HepG2 (cell line): ENCODE data around the gene SNX3. TPM values are rescaled to one million over a fixed set of nuclear protein-coding genes. Genes with fewer than 3 reads are reported as not detected.

ENCODE experiments used
- ATAC-seq: fragments of 200-7000 bp; cut with Tn5 transposase; 3 replicates; pipeline ENCODE4 v1.9.1; 2020; ENCODE audit warnings: mild to moderate bottlenecking, moderate library complexity
- BruUV-seq: library from RNA; stranded (reverse); fragments of 400-500 nt; replicated peaks from 2 replicates; lab custom pipeline; 2021; lab: Mats Ljungman, UMichigan
- CTCF ChIA-PET: fragments of 300-600 bp; formaldehyde crosslinking; extraction: SDS; loops from one replicate; lab custom pipeline; 2021; ENCODE audit warnings: low total read pairs, inconsistent platforms, low intra/inter-chr PET ratio; lab: Yijun Ruan, JAX
- POLR2A ChIA-PET: fragments of 350-600 bp; sonication (Branson Sonifier 250); formaldehyde crosslinking; loops from one replicate; lab custom pipeline; 2020; ENCODE audit warnings: antibody characterized with exemption, inconsistent platforms; lab: Yijun Ruan, JAX
- DNase-seq: peaks from one replicate; pipeline ENCODE4 v3.0.0-alpha.2; 2015; ENCODE audit warnings: low spot score
- FAIRE-seq: peaks from 3 replicates; lab custom pipeline; 2011; peaks lifted over from hg19 to GRCh38; lab: Jason Lieb, UNC
- H2AFZ ChIP-seq: one replicate; pipeline ENCODE4 v1.6.1; 2011; ENCODE audit warnings: low read length, inconsistent platforms
- H3K27ac ChIP-seq: fragments of 300-600 bp; 3 replicates; pipeline ENCODE4 v1.8.0; 2011; ENCODE audit warnings: mixed run types, mild to moderate bottlenecking, mixed read lengths, low read length, inconsistent platforms; ENCODE audit not compliant: insufficient read depth; ENCODE audit errors: extremely low read length
- H3K27me3 ChIP-seq, 2 experiments: fragments of 200-600 bp in 1 of 2; 2 replicates in 1 of 2; 3 replicates in 1 of 2; pipeline versions ENCODE4 v1.6.0 to v1.8.0; 2011; ENCODE audit warnings: low read length in 2 of 2, mild to moderate bottlenecking in 2 of 2, moderate library complexity in 2 of 2, inconsistent platforms in 1 of 2; ENCODE audit not compliant: insufficient read depth in 2 of 2, control insufficient read depth in 1 of 2
- H3K36me3 ChIP-seq, 2 experiments: fragments of 200-600 bp in 1 of 2; replicated peaks in 1 of 2; 2 replicates in 1 of 2; 3 replicates in 1 of 2; pipeline versions ENCODE4 v1.5.1 to v1.8.0; 2011; ENCODE audit warnings: low read length in 2 of 2, inconsistent platforms in 1 of 2; ENCODE audit not compliant: insufficient read depth in 2 of 2, control insufficient read depth in 1 of 2
- H3K4me1 ChIP-seq: 2 replicates; pipeline ENCODE4 v1.5.1; 2012; ENCODE audit warnings: low read length, inconsistent platforms; ENCODE audit not compliant: insufficient read depth
- H3K4me2 ChIP-seq: 2 replicates; pipeline ENCODE4 v1.6.0; 2011; ENCODE audit warnings: low read depth, low read length, inconsistent platforms
- H3K4me3 ChIP-seq, 3 experiments: fragments of 200-600 bp in 1 of 3; sonication (generic), shearing (Covaris generic) in 1 of 3; replicated peaks in 1 of 3; 2 replicates each; pipeline ENCODE4 v1.5.1; 2011 to 2016; ENCODE audit warnings: low read length in 3 of 3, inconsistent platforms in 2 of 3, low read depth in 2 of 3, mild to moderate bottlenecking in 2 of 3, control low read depth in 1 of 3, mixed read lengths in 1 of 3; ENCODE audit not compliant: insufficient read depth in 1 of 3
- H3K79me2 ChIP-seq: one replicate; pipeline ENCODE4 v1.6.1; 2011; ENCODE audit warnings: low read length, inconsistent platforms; ENCODE audit not compliant: insufficient read depth
- H3K9ac ChIP-seq: 2 replicates; pipeline ENCODE4 v1.6.0; 2011; ENCODE audit warnings: mild to moderate bottlenecking, low read depth, low read length, inconsistent platforms; ENCODE audit not compliant: insufficient read depth
- H3K9me3 ChIP-seq: 2 replicates; pipeline ENCODE4 v1.5.1; 2012; ENCODE audit warnings: mild to moderate bottlenecking, low read length
- H4K20me1 ChIP-seq: 2 replicates; pipeline ENCODE4 v1.6.0; 2011; ENCODE audit warnings: inconsistent platforms, mild to moderate bottlenecking, low read length, moderate library complexity; ENCODE audit not compliant: insufficient read depth
- FOXO1 ChIP-seq: sonication (generic); formaldehyde crosslinking; IDR thresholded peaks from 2 replicates; pipeline ENCODE4 v1.4.0; 2020; ENCODE audit warnings: missing genetic modification reagents
- HES4 ChIP-seq: sonication (generic); formaldehyde crosslinking; IDR thresholded peaks from 2 replicates; pipeline ENCODE4 v1.9.0; 2021; ENCODE audit warnings: mild to moderate bottlenecking, missing genetic modification reagents, borderline replicate concordance
- MAZ ChIP-seq, 2 experiments: sonication (generic) in 1 of 2; formaldehyde crosslinking in 1 of 2; IDR thresholded peaks; 2 replicates each; pipeline versions ENCODE4 v1.5.0 to v1.6.1; 2012 to 2020; ENCODE audit warnings: low read depth in 2 of 2, mild to moderate bottlenecking in 2 of 2, borderline replicate concordance in 1 of 2, improper control_type of control experiment in 1 of 2, low read length in 1 of 2, missing genetic modification reagents in 1 of 2, moderate library complexity in 1 of 2
- MIXL1 ChIP-seq: IDR thresholded peaks from 2 replicates; pipeline ENCODE4 v1.6.1; 2016
- RBM39 ChIP-seq: fragments of 200-400 bp; formaldehyde crosslinking; IDR thresholded peaks from one replicate; pipeline ENCODE4 v1.6.1; 2018; ENCODE audit warnings: antibody characterized with exemption, mild to moderate bottlenecking, low read depth, low read length; ENCODE audit not compliant: poor library complexity, severe bottlenecking
- STAG1 ChIP-seq: sonication (generic); formaldehyde crosslinking; IDR thresholded peaks from 2 replicates; pipeline ENCODE4 v1.4.0; 2020; ENCODE audit warnings: missing genetic modification reagents
- ZFP41 ChIP-seq: sonication (generic); formaldehyde crosslinking; IDR thresholded peaks from 2 replicates; pipeline ENCODE4 v1.4.0; 2020; ENCODE audit warnings: mild to moderate bottlenecking, missing genetic modification reagents, borderline replicate concordance
- ZFY ChIP-seq: sonication (generic); formaldehyde crosslinking; IDR thresholded peaks from 2 replicates; pipeline ENCODE4 v1.4.0; 2020; ENCODE audit warnings: missing genetic modification reagents
- ZNF121 ChIP-seq: sonication (generic); formaldehyde crosslinking; IDR thresholded peaks from 2 replicates; pipeline ENCODE4 v1.5.0; 2020; ENCODE audit warnings: mild to moderate bottlenecking, missing genetic modification reagents
- WGBS: methylation state at CpG from one replicate; pipeline ENCODE4 v1.1.6; 2017; ENCODE audit warnings: low lambda C conversion rate; 5-methylcytosine and 5-hydroxymethylcytosine counted together
- in situ Hi-C: cut with HindIII; loops from 2 replicates; pipeline ENCODE4 v1.10.0; 2017; ENCODE audit warnings: low pct_unique_long_range_greater_than_20kb; ENCODE audit not compliant: extremely low pct_ligation_motif_present
- intact Hi-C: fragments of 100-400 bp; cut with micrococcal nuclease; formaldehyde crosslinking; loops from one replicate; pipeline ENCODE4 v1.10.0; 2022; ENCODE audit not compliant: unreplicated experiment
- polyA plus RNA-seq, 8 experiments: library from polyadenylated mRNA; depleted of rRNA in 3 of 8; stranded (reverse) in 7 of 8; unstranded in 1 of 8; fragments of >200 nt; fragmentation: Illumina TruSeq in 4 of 8; extraction: Trizol in 4 of 8; gene quantifications; 2 replicates each; pipeline versions ENCODE4 v1.2.1 to v1.2.3, GENCODE V29; 2011 to 2016; ENCODE audit warnings: low read depth in 4 of 8, missing spikeins in 1 of 8, mixed read lengths in 1 of 8; ENCODE audit not compliant: insufficient read depth in 1 of 8
- total RNA-seq, 5 experiments: library from RNA; depleted of rRNA; stranded (reverse); fragments of >200 nt; fragmentation: Illumina TruSeq; extraction: Trizol; gene quantifications; 2 replicates each; pipeline ENCODE4 v1.2.3, GENCODE V29; 2016; ENCODE audit warnings: low read depth in 1 of 5
- TF ChIP-seq, protein P1 (sequence below): sonication (generic); formaldehyde crosslinking; IDR thresholded peaks from 2 replicates; pipeline ENCODE4 v1.4.0; 2020; ENCODE audit warnings: missing genetic modification reagents
- TF ChIP-seq, protein P2 (sequence below): sonication (generic); formaldehyde crosslinking; IDR thresholded peaks from 2 replicates; pipeline ENCODE4 v1.5.0; 2020; ENCODE audit warnings: mild to moderate bottlenecking, missing genetic modification reagents, moderate library complexity
- TF ChIP-seq, protein P3 (sequence below): sonication (generic); formaldehyde crosslinking; IDR thresholded peaks from 2 replicates; pipeline ENCODE4 v1.4.0; 2020; ENCODE audit warnings: missing genetic modification reagents
- TF ChIP-seq, protein P4 (sequence below), 2 experiments: sonication (generic) in 1 of 2; formaldehyde crosslinking in 1 of 2; IDR thresholded peaks; 2 replicates each; pipeline versions ENCODE4 v1.4.0 to v1.6.1; 2018 to 2020; ENCODE audit warnings: missing genetic modification reagents in 2 of 2, borderline replicate concordance in 1 of 2, low read depth in 1 of 2, mild to moderate bottlenecking in 1 of 2, missing biosample characterization in 1 of 2

The SNX3 gene
- total and polyA plus RNA-seq, 2 of the 13 experiments (the other 11 are each of a cell fraction or from before 2014, with no cell fraction given), result 84.9 to 226 TPM

DNA sequence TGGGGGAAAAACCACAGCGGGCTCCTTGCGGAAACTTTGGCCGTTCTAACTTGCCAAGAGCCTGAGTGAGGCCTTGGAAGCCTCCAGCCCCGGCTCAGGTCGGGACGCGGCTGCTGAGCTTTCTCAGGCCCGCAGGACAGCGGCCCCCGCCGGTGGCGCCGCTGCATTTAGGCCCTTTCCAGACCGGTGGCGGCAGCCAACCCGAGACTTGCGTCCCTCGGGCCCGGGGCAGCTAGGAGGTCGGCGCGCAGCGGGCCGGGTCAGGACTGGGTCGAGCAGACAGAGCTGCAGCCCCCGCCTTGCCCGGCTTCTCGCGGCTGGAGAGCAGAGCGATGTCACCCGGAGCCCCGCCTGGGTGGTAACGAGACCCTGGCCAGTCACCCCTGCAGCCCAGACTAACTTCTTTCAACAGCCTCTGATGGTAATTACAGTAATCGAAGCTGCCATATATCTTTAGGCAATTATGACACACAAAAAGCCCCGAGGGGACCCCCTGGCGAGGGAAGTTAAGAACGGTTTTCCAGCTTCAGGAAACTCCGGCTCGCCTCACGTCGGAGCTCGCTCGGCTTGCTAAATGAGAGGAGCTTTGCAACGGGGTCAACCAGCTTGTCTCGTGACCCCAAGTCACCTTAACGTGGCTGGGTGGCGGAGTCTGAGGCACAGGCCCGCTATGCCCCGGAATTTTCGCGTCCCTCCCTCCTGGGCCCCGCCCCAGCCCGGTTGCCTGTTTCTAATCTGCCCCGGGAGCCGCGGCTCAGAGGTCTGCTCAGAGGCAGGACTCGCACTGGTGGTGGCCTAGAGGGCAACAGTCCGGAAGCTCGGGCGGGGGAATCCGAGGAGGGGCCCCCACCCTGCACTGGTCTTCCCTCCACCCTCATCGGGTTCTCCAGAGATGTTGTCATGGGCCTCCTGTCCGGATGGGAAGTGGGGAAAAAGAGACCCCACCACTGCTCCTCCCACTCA lies 92.1 kb downstream of the SNX3 start:
- H3K9me3 ChIP-seq, result no peaks in the 10 kb centered on the region
- peaks cover 19% of the 10 kb centered on the region for H3K4me1 ChIP-seq
- no peaks in the 10 kb centered on the region for H3K36me3 ChIP-seq
- ATAC-seq (peak; percentile 90), DNase-seq (peak; percentile 12), FAIRE-seq (no peak)
- no peak overlapping the region for H3K27ac ChIP-seq
- peaks cover 6 to 54% of the 10 kb centered on the region in 2 experiments for H3K27me3 ChIP-seq
- intact Hi-C loops, result no loop called here
- peak overlapping the region in 1 of 3 experiments; percentile 49; a peak in 1 of 6 replicates for H3K4me3 ChIP-seq
- H4K20me1 ChIP-seq, result no peaks in the 10 kb centered on the region
- H2AFZ ChIP-seq, result no peak overlapping the region
- peak overlapping the region; percentile 33; the same call in 1 of the 2 replicates for H3K9ac ChIP-seq
- H3K4me2 ChIP-seq, result peak overlapping the region; percentile 54
- H3K79me2 ChIP-seq, result no peaks in the 10 kb centered on the region
- in situ Hi-C loops, result no loop called here
- BruUV-seq, result no TSS peak
- ChIA-PET POLR2A (interaction anchor here (0.6 to 0.9 kb wide), 2 partner anchors 32 to 825 kb away, joined by 3 read pairs; no protein-coding TSS in a partner anchor), CTCF (no interaction called here)
- 38% methylated on average over 15 of the region's 63 CpGs for WGBS
- TF ChIP-seq ZNF121 (CRISPR knock-in tag) (no peak), ZFP41 (no peak), RBM39 (peak; percentile 32), STAG1 (CRISPR knock-in tag) (peak; percentile 54), HES4 (CRISPR knock-in tag) (0 out of 2 replicates have a peak, but pooled peaks have one; percentile 19), FOXO1 (CRISPR knock-in tag) (no peak), MAZ (IDR thresholded peaks at IDR 0.05; ENCODE audit: borderline replicate concordance, low read depth, low read length) (no peak), MAZ (CRISPR knock-in tag; IDR thresholded peaks at IDR 0.05; ENCODE audit: low read depth) (0 out of 2 replicates have a peak, but pooled peaks have one; percentile 21), MIXL1 (CRISPR knock-in tag) (no peak), ZFY (CRISPR knock-in tag) (peak; percentile 67; the same call in 1 of the 2 replicates)
- TF ChIP-seq, protein P1, sequence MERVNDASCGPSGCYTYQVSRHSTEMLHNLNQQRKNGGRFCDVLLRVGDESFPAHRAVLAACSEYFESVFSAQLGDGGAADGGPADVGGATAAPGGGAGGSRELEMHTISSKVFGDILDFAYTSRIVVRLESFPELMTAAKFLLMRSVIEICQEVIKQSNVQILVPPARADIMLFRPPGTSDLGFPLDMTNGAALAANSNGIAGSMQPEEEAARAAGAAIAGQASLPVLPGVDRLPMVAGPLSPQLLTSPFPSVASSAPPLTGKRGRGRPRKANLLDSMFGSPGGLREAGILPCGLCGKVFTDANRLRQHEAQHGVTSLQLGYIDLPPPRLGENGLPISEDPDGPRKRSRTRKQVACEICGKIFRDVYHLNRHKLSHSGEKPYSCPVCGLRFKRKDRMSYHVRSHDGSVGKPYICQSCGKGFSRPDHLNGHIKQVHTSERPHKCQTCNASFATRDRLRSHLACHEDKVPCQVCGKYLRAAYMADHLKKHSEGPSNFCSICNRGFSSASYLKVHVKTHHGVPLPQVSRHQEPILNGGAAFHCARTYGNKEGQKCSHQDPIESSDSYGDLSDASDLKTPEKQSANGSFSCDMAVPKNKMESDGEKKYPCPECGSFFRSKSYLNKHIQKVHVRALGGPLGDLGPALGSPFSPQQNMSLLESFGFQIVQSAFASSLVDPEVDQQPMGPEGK, result 0 out of 2 replicates have a peak, but pooled peaks have one; percentile 7
- TF ChIP-seq, protein P2, sequence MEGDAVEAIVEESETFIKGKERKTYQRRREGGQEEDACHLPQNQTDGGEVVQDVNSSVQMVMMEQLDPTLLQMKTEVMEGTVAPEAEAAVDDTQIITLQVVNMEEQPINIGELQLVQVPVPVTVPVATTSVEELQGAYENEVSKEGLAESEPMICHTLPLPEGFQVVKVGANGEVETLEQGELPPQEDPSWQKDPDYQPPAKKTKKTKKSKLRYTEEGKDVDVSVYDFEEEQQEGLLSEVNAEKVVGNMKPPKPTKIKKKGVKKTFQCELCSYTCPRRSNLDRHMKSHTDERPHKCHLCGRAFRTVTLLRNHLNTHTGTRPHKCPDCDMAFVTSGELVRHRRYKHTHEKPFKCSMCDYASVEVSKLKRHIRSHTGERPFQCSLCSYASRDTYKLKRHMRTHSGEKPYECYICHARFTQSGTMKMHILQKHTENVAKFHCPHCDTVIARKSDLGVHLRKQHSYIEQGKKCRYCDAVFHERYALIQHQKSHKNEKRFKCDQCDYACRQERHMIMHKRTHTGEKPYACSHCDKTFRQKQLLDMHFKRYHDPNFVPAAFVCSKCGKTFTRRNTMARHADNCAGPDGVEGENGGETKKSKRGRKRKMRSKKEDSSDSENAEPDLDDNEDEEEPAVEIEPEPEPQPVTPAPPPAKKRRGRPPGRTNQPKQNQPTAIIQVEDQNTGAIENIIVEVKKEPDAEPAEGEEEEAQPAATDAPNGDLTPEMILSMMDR (CRISPR knock-in tag), result peak; percentile 69
- TF ChIP-seq, protein P3, sequence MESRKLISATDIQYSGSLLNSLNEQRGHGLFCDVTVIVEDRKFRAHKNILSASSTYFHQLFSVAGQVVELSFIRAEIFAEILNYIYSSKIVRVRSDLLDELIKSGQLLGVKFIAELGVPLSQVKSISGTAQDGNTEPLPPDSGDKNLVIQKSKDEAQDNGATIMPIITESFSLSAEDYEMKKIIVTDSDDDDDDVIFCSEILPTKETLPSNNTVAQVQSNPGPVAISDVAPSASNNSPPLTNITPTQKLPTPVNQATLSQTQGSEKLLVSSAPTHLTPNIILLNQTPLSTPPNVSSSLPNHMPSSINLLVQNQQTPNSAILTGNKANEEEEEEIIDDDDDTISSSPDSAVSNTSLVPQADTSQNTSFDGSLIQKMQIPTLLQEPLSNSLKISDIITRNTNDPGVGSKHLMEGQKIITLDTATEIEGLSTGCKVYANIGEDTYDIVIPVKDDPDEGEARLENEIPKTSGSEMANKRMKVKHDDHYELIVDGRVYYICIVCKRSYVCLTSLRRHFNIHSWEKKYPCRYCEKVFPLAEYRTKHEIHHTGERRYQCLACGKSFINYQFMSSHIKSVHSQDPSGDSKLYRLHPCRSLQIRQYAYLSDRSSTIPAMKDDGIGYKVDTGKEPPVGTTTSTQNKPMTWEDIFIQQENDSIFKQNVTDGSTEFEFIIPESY (CRISPR knock-in tag), result peak; percentile 87
- TF ChIP-seq, protein P4, sequence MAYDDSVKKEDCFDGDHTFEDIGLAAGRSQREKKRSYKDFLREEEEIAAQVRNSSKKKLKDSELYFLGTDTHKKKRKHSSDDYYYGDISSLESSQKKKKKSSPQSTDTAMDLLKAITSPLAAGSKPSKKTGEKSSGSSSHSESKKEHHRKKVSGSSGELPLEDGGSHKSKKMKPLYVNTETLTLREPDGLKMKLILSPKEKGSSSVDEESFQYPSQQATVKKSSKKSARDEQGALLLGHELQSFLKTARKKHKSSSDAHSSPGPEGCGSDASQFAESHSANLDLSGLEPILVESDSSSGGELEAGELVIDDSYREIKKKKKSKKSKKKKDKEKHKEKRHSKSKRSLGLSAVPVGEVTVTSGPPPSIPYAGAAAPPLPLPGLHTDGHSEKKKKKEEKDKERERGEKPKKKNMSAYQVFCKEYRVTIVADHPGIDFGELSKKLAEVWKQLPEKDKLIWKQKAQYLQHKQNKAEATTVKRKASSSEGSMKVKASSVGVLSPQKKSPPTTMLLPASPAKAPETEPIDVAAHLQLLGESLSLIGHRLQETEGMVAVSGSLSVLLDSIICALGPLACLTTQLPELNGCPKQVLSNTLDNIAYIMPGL (CRISPR knock-in tag; IDR thresholded peaks at IDR 0.05; ENCODE audit: borderline replicate concordance in 1 of 2, low read depth in 1 of 2), result peak in 1 of 2 experiments; percentile 35; a peak in 1 of 4 replicates
